ENCODE results near the gene CNOT1. TPM values are rescaled to one million over a fixed set of nuclear protein-coding genes. Genes with fewer than 3 reads are reported as not detected.

CNOT1 gene
- total and polyA plus RNA-seq, 10 of the 15 experiments (the other 5 are each of a cell fraction or from before 2014, with no cell fraction given), result 101 to 246 (median 175) TPM

DNA sequence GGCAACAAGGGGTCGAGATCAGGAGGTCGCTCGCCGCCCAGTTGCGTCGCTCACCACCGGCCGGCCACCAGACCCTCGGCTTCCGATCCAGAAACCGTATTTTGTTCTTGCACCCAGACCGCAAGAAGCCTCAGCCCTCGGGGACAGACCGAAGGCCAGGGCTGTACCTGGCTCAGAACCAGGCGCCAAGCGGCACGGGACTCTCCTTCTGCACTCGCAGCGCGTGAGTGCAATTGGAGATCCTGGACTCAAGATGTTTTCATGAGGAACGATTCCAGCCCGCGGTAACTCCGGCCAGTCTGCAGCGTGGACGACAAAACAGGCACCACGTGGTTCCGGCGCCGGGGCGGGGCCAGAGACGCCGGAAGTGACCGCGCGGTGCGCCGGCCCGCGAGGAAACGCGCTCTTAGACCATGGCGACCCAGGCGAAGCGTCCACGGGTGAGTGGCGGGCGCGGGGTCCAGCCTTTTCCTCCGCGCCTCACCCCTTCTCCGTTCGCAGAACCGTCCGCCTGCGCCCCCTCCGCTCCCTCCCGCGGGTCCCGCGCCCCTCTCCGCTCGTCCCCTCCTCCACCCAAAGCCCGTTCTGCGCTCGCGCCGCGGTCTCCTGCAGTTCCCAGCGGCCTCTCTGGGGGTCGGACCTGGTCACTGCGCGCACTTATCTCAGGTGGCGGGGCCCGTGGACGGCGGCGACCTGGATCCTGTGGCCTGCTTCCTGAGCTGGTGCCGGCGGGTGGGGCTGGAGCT lies 114.3 kb downstream of the CNOT1 start, which contains the start of gene SETD6 (continued):
- TF ChIP-seq, protein P1, sequence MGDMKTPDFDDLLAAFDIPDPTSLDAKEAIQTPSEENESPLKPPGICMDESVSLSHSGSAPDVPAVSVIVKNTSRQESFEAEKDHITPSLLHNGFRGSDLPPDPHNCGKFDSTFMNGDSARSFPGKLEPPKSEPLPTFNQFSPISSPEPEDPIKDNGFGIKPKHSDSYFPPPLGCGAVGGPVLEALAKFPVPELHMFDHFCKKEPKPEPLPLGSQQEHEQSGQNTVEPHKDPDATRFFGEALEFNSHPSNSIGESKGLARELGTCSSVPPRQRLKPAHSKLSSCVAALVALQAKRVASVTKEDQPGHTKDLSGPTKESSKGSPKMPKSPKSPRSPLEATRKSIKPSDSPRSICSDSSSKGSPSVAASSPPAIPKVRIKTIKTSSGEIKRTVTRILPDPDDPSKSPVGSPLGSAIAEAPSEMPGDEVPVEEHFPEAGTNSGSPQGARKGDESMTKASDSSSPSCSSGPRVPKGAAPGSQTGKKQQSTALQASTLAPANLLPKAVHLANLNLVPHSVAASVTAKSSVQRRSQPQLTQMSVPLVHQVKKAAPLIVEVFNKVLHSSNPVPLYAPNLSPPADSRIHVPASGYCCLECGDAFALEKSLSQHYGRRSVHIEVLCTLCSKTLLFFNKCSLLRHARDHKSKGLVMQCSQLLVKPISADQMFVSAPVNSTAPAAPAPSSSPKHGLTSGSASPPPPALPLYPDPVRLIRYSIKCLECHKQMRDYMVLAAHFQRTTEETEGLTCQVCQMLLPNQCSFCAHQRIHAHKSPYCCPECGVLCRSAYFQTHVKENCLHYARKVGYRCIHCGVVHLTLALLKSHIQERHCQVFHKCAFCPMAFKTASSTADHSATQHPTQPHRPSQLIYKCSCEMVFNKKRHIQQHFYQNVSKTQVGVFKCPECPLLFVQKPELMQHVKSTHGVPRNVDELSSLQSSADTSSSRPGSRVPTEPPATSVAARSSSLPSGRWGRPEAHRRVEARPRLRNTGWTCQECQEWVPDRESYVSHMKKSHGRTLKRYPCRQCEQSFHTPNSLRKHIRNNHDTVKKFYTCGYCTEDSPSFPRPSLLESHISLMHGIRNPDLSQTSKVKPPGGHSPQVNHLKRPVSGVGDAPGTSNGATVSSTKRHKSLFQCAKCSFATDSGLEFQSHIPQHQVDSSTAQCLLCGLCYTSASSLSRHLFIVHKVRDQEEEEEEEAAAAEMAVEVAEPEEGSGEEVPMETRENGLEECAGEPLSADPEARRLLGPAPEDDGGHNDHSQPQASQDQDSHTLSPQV (IDR thresholded peaks at IDR 0.05), result no peak
- TF ChIP-seq ZNF24 (IDR thresholded peaks at IDR 0.05) (no peak), TARDBP (IDR thresholded peaks at IDR 0.05; ENCODE audit: borderline replicate concordance) (no peak), TBL1XR1 (IDR thresholded peaks at IDR 0.05; ENCODE audit: low read depth, low read length) (no peak), MYB (IDR thresholded peaks at IDR 0.05; ENCODE audit: borderline replicate concordance, low read depth, low read length) (no peak), RFX5 (IDR thresholded peaks at IDR 0.05; ENCODE audit: low read depth, low read length) (no peak), ATF7 (IDR thresholded peaks at IDR 0.05; ENCODE audit: low read depth) (no peak), POLR2A (IDR thresholded peaks at IDR 0.05; ENCODE audit: low read depth, low read length) (peak; percentile 84), BACH1 (IDR thresholded peaks at IDR 0.05; ENCODE audit: borderline replicate concordance) (no peak), ZBED1 (IDR thresholded peaks at IDR 0.05; ENCODE audit: borderline replicate concordance) (no peak), MEF2A (IDR thresholded peaks at IDR 0.05; ENCODE audit: insufficient read depth, low read depth, low read length) (no peak), EZH2 (IDR thresholded peaks at IDR 0.05; ENCODE audit: borderline replicate concordance, control insufficient read depth, low read depth, low read length) (no peak), NR2F1 (conservative IDR thresholded peaks at IDR 0.05) (0 out of 2 replicates have a peak, but pooled peaks have one; percentile 36), KAT2A (conservative IDR thresholded peaks at IDR 0.05; ENCODE audit: control insufficient read depth, low read depth, low read length) (no peak), TCF12 (IDR thresholded peaks at IDR 0.05; ENCODE audit: low read depth, low read length) (no peak), BHLHE40 (IDR thresholded peaks at IDR 0.05; ENCODE audit: borderline replicate concordance in 1 of 2, low read depth in 2 of 2, low read length in 1 of 2) (peak in 1 of 2 experiments; percentile 42; a peak in 1 of 4 replicates), SIN3A (IDR thresholded peaks at IDR 0.05; ENCODE audit: low read depth, low read length) (peak; percentile 91), YBX1 (IDR thresholded peaks at IDR 0.05) (no peak), EED (IDR thresholded peaks at IDR 0.05; ENCODE audit: low read depth) (no peak), CBX5 (IDR thresholded peaks at IDR 0.05; ENCODE audit: low read depth) (no peak), NR2C1 (IDR thresholded peaks at IDR 0.05) (no peak), POU2F2 (IDR thresholded peaks at IDR 0.05; ENCODE audit: borderline replicate concordance, low read depth, low read length) (peak; percentile 9; the same call in 1 of the 3 replicates), BMI1 (IDR thresholded peaks at IDR 0.05; ENCODE audit: borderline replicate concordance) (no peak), ZNF622 (IDR thresholded peaks at IDR 0.05) (no peak), TCF7 (IDR thresholded peaks at IDR 0.05; ENCODE audit: borderline replicate concordance) (no peak)
- TF ChIP-seq, protein P2, sequence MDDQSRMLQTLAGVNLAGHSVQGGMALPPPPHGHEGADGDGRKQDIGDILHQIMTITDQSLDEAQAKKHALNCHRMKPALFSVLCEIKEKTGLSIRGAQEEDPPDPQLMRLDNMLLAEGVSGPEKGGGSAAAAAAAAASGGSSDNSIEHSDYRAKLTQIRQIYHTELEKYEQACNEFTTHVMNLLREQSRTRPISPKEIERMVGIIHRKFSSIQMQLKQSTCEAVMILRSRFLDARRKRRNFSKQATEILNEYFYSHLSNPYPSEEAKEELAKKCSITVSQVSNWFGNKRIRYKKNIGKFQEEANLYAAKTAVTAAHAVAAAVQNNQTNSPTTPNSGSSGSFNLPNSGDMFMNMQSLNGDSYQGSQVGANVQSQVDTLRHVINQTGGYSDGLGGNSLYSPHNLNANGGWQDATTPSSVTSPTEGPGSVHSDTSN (IDR thresholded peaks at IDR 0.05; ENCODE audit: insufficient replicate concordance, low read depth, low read length), result peak; percentile 34
- TF ChIP-seq, protein P3, sequence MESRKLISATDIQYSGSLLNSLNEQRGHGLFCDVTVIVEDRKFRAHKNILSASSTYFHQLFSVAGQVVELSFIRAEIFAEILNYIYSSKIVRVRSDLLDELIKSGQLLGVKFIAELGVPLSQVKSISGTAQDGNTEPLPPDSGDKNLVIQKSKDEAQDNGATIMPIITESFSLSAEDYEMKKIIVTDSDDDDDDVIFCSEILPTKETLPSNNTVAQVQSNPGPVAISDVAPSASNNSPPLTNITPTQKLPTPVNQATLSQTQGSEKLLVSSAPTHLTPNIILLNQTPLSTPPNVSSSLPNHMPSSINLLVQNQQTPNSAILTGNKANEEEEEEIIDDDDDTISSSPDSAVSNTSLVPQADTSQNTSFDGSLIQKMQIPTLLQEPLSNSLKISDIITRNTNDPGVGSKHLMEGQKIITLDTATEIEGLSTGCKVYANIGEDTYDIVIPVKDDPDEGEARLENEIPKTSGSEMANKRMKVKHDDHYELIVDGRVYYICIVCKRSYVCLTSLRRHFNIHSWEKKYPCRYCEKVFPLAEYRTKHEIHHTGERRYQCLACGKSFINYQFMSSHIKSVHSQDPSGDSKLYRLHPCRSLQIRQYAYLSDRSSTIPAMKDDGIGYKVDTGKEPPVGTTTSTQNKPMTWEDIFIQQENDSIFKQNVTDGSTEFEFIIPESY (IDR thresholded peaks at IDR 0.05), result no peak
